HG03469 (cell line): ENCODE results near the gene PANK2.

ENCODE experiments used
- ATAC-seq: cut with Tn5 transposase; IDR thresholded peaks from one replicate; pipeline ENCODE4 v1.9.1; 2021; ENCODE audit warnings: mild to moderate bottlenecking, moderate library complexity, moderate number of reproducible peaks; ENCODE audit not compliant: unreplicated experiment

The PANK2 gene

GRCh38 chr20:3900187-3900604, 11.0 kb downstream of the PANK2 start:
- ATAC-seq: no peak

GRCh38 chr20:3901028-3901705, 12.0 kb downstream of the PANK2 start:
- ATAC-seq: no peak

- ATAC-seq: no peak
These were observed 12.7 kb downstream of the PANK2 start for GRCh38 chr20:3901706-3902440.

GRCh38 chr20:3902446-3902845, 13.3 kb downstream of the PANK2 start:
- no peak for ATAC-seq

GRCh38 chr20:3904224-3904623, 15.0 kb downstream of the PANK2 start:
- no peak for ATAC-seq

GRCh38 chr20:3904857-3905256, 15.7 kb downstream of the PANK2 start:
- no peak for ATAC-seq

- ATAC-seq: peak; percentile 65
These were observed 17.8 kb downstream of the PANK2 start for GRCh38 chr20:3906744-3907721.

GRCh38 chr20:3908667-3909066, 19.5 kb downstream of the PANK2 start:
- ATAC-seq: no peak

- no peak for ATAC-seq
These were observed 20.8 kb downstream of the PANK2 start for GRCh38 chr20:3909952-3910366.

- ATAC-seq: no peak
These were observed 21.7 kb downstream of the PANK2 start for GRCh38 chr20:3910853-3911252.

GRCh38 chr20:3911956-3912355, 22.8 kb downstream of the PANK2 start:
- ATAC-seq: no peak

- no peak for ATAC-seq
These were observed 25.3 kb downstream of the PANK2 start for GRCh38 chr20:3914446-3914845.

- no peak for ATAC-seq
These were observed 26.5 kb downstream of the PANK2 start for GRCh38 chr20:3915691-3916090.

- ATAC-seq: no peak
These were observed 27.2 kb downstream of the PANK2 start for GRCh38 chr20:3916364-3916763.

GRCh38 chr20:3919352-3919751, 30.2 kb downstream of the PANK2 start:
- no peak for ATAC-seq

- no peak for ATAC-seq
These were observed 33.2 kb downstream of the PANK2 start for GRCh38 chr20:3922223-3922982.

GRCh38 chr20:3922983-3923339, 33.8 kb downstream of the PANK2 start:
- no peak for ATAC-seq

GRCh38 chr20:3923818-3924217, 34.6 kb downstream of the PANK2 start:
- ATAC-seq: no peak

- no peak for ATAC-seq
These were observed 35.3 kb downstream of the PANK2 start for GRCh38 chr20:3924304-3925112.
